Measurements from ENCODE around the gene TAGLN2. TPM values are rescaled to one million over a fixed set of nuclear protein-coding genes. Genes with fewer than 3 reads are reported as not detected.

Gene TAGLN2
- total and polyA plus RNA-seq, 9 of the 15 experiments (the other 6 are each of a cell fraction or from before 2014, with no cell fraction given): 192 to 683 (median 455) TPM

DNA sequence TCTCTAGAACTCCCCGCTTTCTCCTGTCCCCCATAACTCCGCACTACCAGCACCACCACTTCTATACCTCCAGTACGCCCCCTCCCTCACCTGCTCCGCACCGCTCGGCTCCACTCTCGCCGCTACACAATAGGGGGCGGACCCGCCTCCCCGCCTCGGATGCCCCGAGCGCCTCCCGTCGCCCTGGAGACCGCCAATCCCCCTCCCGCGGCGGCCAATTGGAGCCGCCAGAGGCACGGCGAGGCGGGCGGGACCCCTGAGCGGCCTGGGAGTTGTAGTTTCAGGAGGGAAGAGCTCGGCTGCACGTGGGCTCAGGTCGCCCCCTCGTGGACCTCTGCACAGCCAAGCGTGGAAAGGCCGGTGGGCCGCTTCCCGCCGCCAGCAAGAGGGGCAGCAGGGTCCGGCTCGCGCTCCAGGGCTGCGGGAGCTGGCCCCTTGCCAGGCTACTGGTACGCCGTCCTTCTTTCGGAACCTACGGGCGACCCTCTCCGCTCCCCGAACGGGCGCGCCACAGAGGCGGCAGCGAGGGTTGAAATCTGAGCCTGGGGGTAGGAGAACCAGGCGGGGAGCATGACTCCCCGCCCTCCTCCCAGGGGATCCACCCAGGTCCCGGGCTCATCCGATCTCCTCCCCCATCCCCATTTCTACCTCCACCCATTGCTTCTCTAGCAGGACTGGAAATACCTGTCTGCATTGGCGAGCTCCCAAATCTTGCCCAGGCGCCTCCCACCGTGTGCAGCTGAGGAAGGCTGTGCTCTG, 20.4 kb upstream of the TAGLN2 start, which contains the start of gene IGSF9 (continued):
- TF ChIP-seq YBX1 (IDR thresholded peaks at IDR 0.05): no peak
- TF ChIP-seq JUN (IDR thresholded peaks at IDR 0.05; ENCODE audit: borderline replicate concordance, low read depth, low read length): no peak
- no peak for TF ChIP-seq JUN (CRISPR knock-in tag; IDR thresholded peaks at IDR 0.05; ENCODE audit: borderline replicate concordance)
- TF ChIP-seq, protein P1, sequence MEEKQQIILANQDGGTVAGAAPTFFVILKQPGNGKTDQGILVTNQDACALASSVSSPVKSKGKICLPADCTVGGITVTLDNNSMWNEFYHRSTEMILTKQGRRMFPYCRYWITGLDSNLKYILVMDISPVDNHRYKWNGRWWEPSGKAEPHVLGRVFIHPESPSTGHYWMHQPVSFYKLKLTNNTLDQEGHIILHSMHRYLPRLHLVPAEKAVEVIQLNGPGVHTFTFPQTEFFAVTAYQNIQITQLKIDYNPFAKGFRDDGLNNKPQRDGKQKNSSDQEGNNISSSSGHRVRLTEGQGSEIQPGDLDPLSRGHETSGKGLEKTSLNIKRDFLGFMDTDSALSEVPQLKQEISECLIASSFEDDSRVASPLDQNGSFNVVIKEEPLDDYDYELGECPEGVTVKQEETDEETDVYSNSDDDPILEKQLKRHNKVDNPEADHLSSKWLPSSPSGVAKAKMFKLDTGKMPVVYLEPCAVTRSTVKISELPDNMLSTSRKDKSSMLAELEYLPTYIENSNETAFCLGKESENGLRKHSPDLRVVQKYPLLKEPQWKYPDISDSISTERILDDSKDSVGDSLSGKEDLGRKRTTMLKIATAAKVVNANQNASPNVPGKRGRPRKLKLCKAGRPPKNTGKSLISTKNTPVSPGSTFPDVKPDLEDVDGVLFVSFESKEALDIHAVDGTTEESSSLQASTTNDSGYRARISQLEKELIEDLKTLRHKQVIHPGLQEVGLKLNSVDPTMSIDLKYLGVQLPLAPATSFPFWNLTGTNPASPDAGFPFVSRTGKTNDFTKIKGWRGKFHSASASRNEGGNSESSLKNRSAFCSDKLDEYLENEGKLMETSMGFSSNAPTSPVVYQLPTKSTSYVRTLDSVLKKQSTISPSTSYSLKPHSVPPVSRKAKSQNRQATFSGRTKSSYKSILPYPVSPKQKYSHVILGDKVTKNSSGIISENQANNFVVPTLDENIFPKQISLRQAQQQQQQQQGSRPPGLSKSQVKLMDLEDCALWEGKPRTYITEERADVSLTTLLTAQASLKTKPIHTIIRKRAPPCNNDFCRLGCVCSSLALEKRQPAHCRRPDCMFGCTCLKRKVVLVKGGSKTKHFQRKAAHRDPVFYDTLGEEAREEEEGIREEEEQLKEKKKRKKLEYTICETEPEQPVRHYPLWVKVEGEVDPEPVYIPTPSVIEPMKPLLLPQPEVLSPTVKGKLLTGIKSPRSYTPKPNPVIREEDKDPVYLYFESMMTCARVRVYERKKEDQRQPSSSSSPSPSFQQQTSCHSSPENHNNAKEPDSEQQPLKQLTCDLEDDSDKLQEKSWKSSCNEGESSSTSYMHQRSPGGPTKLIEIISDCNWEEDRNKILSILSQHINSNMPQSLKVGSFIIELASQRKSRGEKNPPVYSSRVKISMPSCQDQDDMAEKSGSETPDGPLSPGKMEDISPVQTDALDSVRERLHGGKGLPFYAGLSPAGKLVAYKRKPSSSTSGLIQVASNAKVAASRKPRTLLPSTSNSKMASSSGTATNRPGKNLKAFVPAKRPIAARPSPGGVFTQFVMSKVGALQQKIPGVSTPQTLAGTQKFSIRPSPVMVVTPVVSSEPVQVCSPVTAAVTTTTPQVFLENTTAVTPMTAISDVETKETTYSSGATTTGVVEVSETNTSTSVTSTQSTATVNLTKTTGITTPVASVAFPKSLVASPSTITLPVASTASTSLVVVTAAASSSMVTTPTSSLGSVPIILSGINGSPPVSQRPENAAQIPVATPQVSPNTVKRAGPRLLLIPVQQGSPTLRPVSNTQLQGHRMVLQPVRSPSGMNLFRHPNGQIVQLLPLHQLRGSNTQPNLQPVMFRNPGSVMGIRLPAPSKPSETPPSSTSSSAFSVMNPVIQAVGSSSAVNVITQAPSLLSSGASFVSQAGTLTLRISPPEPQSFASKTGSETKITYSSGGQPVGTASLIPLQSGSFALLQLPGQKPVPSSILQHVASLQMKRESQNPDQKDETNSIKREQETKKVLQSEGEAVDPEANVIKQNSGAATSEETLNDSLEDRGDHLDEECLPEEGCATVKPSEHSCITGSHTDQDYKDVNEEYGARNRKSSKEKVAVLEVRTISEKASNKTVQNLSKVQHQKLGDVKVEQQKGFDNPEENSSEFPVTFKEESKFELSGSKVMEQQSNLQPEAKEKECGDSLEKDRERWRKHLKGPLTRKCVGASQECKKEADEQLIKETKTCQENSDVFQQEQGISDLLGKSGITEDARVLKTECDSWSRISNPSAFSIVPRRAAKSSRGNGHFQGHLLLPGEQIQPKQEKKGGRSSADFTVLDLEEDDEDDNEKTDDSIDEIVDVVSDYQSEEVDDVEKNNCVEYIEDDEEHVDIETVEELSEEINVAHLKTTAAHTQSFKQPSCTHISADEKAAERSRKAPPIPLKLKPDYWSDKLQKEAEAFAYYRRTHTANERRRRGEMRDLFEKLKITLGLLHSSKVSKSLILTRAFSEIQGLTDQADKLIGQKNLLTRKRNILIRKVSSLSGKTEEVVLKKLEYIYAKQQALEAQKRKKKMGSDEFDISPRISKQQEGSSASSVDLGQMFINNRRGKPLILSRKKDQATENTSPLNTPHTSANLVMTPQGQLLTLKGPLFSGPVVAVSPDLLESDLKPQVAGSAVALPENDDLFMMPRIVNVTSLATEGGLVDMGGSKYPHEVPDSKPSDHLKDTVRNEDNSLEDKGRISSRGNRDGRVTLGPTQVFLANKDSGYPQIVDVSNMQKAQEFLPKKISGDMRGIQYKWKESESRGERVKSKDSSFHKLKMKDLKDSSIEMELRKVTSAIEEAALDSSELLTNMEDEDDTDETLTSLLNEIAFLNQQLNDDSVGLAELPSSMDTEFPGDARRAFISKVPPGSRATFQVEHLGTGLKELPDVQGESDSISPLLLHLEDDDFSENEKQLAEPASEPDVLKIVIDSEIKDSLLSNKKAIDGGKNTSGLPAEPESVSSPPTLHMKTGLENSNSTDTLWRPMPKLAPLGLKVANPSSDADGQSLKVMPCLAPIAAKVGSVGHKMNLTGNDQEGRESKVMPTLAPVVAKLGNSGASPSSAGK (IDR thresholded peaks at IDR 0.05): peak; percentile 90
- TF ChIP-seq, protein P2, sequence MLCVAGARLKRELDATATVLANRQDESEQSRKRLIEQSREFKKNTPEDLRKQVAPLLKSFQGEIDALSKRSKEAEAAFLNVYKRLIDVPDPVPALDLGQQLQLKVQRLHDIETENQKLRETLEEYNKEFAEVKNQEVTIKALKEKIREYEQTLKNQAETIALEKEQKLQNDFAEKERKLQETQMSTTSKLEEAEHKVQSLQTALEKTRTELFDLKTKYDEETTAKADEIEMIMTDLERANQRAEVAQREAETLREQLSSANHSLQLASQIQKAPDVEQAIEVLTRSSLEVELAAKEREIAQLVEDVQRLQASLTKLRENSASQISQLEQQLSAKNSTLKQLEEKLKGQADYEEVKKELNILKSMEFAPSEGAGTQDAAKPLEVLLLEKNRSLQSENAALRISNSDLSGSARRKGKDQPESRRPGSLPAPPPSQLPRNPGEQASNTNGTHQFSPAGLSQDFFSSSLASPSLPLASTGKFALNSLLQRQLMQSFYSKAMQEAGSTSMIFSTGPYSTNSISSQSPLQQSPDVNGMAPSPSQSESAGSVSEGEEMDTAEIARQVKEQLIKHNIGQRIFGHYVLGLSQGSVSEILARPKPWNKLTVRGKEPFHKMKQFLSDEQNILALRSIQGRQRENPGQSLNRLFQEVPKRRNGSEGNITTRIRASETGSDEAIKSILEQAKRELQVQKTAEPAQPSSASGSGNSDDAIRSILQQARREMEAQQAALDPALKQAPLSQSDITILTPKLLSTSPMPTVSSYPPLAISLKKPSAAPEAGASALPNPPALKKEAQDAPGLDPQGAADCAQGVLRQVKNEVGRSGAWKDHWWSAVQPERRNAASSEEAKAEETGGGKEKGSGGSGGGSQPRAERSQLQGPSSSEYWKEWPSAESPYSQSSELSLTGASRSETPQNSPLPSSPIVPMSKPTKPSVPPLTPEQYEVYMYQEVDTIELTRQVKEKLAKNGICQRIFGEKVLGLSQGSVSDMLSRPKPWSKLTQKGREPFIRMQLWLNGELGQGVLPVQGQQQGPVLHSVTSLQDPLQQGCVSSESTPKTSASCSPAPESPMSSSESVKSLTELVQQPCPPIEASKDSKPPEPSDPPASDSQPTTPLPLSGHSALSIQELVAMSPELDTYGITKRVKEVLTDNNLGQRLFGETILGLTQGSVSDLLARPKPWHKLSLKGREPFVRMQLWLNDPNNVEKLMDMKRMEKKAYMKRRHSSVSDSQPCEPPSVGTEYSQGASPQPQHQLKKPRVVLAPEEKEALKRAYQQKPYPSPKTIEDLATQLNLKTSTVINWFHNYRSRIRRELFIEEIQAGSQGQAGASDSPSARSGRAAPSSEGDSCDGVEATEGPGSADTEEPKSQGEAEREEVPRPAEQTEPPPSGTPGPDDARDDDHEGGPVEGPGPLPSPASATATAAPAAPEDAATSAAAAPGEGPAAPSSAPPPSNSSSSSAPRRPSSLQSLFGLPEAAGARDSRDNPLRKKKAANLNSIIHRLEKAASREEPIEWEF (CRISPR knock-in tag; IDR thresholded peaks at IDR 0.05): no peak
- TF ChIP-seq CAMTA2 (CRISPR knock-in tag; conservative IDR thresholded peaks at IDR 0.05): no peak
- TF ChIP-seq RBM25 (IDR thresholded peaks at IDR 0.05; ENCODE audit: low read depth, low read length, severe bottlenecking): peak; percentile 50
- no peak for TF ChIP-seq KDM5B (IDR thresholded peaks at IDR 0.05; ENCODE audit: insufficient replicate concordance, low read depth, low read length)
- no peak for TF ChIP-seq SETDB1 (IDR thresholded peaks at IDR 0.05; ENCODE audit: low read length)
- peak; percentile 35 for TF ChIP-seq FIP1L1 (IDR thresholded peaks at IDR 0.05; ENCODE audit: low read depth, low read length, poor library complexity, severe bottlenecking)
- TF ChIP-seq EGR1 (conservative IDR thresholded peaks at IDR 0.05): peak; percentile 41
